ENCODE data around the gene MAP3K3.
"Not testable (repeated sequence)": the region's sequence is repeated elsewhere in the genome, so short reads cannot be mapped to it uniquely, and the experiment has no call there.

The MAP3K3 gene

GRCh38 chr17:63716426-63716825 lies 94.2 kb downstream of the MAP3K3 start:
- no peak for FAIRE-seq

GRCh38 chr17:63718988-63719387 lies 96.8 kb downstream of the MAP3K3 start:
- no peak for FAIRE-seq

- not testable (repeated sequence) for FAIRE-seq
Observed at GRCh38 chr17:63720194-63720593, 98.0 kb downstream of the MAP3K3 start.

GRCh38 chr17:63722403-63722802 lies 100.2 kb downstream of the MAP3K3 start:
- FAIRE-seq = no peak

GRCh38 chr17:63735691-63736090 lies 113.5 kb downstream of the MAP3K3 start:
- no peak for FAIRE-seq

GRCh38 chr17:63740464-63741142 lies 118.4 kb downstream of the MAP3K3 start:
- FAIRE-seq = no peak

- no peak for FAIRE-seq
Observed at GRCh38 chr17:63741143-63741407, 118.9 kb downstream of the MAP3K3 start.

GRCh38 chr17:63741408-63742173 lies 119.4 kb downstream of the MAP3K3 start, which contains the start of gene STRADA:
TSS of gene STRADA (minus strand) at chr17:63741799. CDS start at chr17:63728369, 13,430 bp downstream.
- FAIRE-seq = no peak
